ENCODE measurements around the gene SMIM15.

DNA sequence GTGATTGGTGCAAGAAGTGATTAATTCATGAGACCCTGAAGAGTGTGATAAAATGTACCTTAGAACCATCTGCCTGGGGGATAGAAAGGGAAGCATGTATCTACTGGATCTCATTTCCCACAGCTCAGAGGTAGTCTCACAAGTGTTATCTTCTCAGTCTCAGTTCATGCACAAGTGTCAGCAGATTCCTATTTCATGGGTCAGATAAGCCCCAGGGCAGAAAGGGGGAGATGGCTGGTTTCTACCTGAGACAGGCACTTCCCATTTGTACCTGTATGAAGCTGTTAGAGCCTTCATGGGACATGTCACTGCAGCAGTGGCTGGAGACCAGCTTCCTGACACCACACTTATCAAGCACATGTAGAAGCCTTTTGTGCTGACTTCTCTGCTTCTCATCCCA, 45.6 kb upstream of the SMIM15 start:
- TF ChIP-seq EZH2 (IDR thresholded peaks at IDR 0.05; ENCODE audit: borderline replicate concordance, control insufficient read depth, low read depth, low read length) (no peak), NFYB (IDR thresholded peaks at IDR 0.05; ENCODE audit: insufficient read depth, low read depth, low read length) (no peak), ETV6 (conservative IDR thresholded peaks at IDR 0.05 in 1 of 2, IDR thresholded peaks at IDR 0.05 in 1 of 2; ENCODE audit: borderline replicate concordance in 1 of 2, low read depth in 1 of 2) (no peak), SREBF2 (IDR thresholded peaks at IDR 0.05; ENCODE audit: low read length) (no peak), CTCF (IDR thresholded peaks at IDR 0.05 in 2 of 3, conservative IDR thresholded peaks at IDR 0.05 in 1 of 3; ENCODE audit: control insufficient read depth in 2 of 3, extremely low read depth in 1 of 3, insufficient read depth in 1 of 3, low read depth in 3 of 3, low read length in 3 of 3) (no peak), ZNF24 (IDR thresholded peaks at IDR 0.05) (no peak), ZNF384 (IDR thresholded peaks at IDR 0.05; ENCODE audit: borderline replicate concordance, low read depth, low read length) (no peak), HDAC6 (IDR thresholded peaks at IDR 0.05; ENCODE audit: unreplicated experiment) (no peak), POLR2A (IDR thresholded peaks at IDR 0.05; ENCODE audit: low read depth, low read length) (no peak)
- TF ChIP-seq, protein P1, sequence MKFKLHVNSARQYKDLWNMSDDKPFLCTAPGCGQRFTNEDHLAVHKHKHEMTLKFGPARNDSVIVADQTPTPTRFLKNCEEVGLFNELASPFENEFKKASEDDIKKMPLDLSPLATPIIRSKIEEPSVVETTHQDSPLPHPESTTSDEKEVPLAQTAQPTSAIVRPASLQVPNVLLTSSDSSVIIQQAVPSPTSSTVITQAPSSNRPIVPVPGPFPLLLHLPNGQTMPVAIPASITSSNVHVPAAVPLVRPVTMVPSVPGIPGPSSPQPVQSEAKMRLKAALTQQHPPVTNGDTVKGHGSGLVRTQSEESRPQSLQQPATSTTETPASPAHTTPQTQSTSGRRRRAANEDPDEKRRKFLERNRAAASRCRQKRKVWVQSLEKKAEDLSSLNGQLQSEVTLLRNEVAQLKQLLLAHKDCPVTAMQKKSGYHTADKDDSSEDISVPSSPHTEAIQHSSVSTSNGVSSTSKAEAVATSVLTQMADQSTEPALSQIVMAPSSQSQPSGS (IDR thresholded peaks at IDR 0.05; ENCODE audit: low read length), result no peak

Measured in GM12878 (cell line).